Measurements from ENCODE around the gene FAM168A.

DNA sequence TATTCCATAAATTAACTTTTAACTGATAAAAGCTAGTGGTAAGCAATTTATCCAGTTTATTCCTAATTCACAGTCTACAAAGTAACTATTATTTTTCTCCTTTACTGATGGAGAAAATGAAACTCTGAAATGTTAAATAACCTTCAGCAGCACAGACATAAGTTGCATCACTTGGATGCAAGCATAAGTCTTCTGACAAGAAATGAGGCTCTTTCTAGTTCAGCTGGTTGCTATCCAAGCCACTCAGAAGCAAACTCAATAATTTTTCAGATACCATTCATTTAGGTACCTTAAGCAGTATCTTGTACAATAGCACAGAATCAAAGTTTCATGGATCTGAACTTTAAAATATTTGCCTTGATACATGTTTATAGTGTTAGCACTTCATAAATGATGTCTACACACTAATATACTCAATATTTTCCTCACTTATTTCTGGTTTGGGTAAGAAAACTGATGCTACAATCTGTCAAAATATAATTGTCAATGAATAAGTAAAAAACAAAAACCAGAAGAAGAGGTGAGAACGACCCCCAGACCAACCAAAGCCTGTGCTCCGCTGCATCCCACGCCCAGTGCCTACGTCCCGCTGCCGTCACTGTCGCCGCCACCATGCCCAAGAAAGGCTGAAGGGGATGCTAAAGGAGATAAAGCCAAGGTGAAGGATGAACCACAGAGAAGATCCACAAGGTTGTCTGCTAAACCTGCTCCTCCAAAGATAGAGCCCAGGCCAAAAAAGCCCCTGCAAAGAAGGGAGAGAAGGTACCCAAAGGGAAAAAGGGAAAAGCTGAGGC is 18.1 kb downstream of the FAM168A start:
- TF ChIP-seq SP1 (IDR thresholded peaks at IDR 0.05; ENCODE audit: low read depth, low read length), result no peak
- TF ChIP-seq, protein P1, sequence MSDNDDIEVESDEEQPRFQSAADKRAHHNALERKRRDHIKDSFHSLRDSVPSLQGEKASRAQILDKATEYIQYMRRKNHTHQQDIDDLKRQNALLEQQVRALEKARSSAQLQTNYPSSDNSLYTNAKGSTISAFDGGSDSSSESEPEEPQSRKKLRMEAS (IDR thresholded peaks at IDR 0.05; ENCODE audit: low read depth, low read length), result no peak
